Measurements from ENCODE around the gene TRPM8.

DNA sequence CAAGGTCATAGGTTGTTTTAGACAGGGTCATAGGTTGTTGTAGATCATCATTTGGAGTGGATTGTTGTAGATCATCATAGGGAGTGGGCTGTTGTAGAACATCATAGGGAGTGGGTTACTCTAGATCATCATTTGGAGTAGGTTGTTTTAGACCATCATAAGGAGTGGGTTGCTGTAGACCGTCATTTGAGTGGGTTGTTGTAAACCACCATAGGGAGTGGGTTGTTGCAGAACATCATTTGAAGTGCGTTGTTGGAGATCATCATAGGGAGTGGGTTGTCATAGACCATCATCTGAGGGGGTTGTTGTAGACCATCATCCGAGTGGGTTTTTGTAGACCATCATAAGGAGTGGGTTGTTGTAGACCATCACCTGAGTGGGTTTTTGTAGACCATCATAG, 9.5 kb upstream of the TRPM8 start:
- TF ChIP-seq, protein P1, sequence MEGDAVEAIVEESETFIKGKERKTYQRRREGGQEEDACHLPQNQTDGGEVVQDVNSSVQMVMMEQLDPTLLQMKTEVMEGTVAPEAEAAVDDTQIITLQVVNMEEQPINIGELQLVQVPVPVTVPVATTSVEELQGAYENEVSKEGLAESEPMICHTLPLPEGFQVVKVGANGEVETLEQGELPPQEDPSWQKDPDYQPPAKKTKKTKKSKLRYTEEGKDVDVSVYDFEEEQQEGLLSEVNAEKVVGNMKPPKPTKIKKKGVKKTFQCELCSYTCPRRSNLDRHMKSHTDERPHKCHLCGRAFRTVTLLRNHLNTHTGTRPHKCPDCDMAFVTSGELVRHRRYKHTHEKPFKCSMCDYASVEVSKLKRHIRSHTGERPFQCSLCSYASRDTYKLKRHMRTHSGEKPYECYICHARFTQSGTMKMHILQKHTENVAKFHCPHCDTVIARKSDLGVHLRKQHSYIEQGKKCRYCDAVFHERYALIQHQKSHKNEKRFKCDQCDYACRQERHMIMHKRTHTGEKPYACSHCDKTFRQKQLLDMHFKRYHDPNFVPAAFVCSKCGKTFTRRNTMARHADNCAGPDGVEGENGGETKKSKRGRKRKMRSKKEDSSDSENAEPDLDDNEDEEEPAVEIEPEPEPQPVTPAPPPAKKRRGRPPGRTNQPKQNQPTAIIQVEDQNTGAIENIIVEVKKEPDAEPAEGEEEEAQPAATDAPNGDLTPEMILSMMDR (IDR thresholded peaks at IDR 0.05) = no peak
- TF ChIP-seq POLR2AphosphoS5 (IDR thresholded peaks at IDR 0.05) (no peak), POLR2A (IDR thresholded peaks at IDR 0.05) (no peak)

All from sigmoid colon (tissue), 4 donors.